GM12874 (cell line): ENCODE data around the gene MED22.

Experiments used
- TF ChIP-seq, protein P1 (sequence below): IDR thresholded peaks from 2 replicates; pipeline ENCODE4 v1.5.1; 2011; ENCODE audit warnings: low read depth, mild to moderate bottlenecking, control low read depth, low read length, moderate library complexity; ENCODE audit not compliant: insufficient read depth

MED22 gene

DNA sequence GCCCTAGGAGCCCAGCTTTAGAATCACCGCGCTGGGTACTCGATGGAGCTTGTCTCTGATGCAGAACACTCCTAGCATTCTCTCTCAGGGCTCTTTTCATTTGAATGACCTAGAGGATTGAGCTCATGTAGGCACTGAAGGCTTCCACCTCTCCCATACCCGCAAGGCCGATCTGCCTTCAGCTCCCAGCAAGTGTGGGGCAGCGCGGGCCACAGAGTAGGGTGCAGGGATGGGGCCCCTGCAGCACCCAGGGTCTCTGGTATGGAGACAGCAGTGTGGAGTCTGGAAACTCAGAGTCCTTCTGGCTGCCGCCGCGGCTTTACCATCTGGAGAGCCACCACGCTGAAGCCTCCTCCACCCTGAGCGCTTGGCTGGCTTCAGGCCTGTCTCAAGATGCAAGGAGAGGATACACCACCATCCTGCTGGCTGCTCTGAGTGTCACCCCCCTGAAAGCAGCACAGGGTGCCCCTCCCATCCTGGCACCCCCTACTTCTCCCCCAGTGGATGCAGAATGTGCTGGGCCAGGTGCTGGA lies 41.2 kb upstream of the MED22 start:
- TF ChIP-seq, protein P1, sequence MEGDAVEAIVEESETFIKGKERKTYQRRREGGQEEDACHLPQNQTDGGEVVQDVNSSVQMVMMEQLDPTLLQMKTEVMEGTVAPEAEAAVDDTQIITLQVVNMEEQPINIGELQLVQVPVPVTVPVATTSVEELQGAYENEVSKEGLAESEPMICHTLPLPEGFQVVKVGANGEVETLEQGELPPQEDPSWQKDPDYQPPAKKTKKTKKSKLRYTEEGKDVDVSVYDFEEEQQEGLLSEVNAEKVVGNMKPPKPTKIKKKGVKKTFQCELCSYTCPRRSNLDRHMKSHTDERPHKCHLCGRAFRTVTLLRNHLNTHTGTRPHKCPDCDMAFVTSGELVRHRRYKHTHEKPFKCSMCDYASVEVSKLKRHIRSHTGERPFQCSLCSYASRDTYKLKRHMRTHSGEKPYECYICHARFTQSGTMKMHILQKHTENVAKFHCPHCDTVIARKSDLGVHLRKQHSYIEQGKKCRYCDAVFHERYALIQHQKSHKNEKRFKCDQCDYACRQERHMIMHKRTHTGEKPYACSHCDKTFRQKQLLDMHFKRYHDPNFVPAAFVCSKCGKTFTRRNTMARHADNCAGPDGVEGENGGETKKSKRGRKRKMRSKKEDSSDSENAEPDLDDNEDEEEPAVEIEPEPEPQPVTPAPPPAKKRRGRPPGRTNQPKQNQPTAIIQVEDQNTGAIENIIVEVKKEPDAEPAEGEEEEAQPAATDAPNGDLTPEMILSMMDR, result no peak

DNA sequence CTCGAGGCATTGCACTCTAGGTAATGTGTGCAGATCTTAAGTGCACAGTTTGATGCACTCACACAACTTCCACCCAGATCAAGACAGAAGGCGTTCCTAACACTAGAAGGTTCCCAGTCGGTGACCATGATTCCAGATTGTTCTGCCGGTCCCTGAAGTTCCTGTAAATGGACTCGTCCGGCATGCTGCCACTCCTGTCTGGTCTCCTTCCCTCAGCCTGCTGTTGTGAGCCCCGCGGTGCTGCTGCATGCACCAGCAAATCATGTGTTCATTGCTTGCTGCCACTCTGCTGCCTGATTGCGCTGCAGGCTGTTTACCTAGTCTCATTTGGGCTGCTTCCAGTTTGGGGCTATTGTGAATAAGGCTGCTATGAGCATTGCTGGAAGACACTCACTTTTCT lies 39.7 kb upstream of the MED22 start:
- TF ChIP-seq, protein P1, result no peak

DNA sequence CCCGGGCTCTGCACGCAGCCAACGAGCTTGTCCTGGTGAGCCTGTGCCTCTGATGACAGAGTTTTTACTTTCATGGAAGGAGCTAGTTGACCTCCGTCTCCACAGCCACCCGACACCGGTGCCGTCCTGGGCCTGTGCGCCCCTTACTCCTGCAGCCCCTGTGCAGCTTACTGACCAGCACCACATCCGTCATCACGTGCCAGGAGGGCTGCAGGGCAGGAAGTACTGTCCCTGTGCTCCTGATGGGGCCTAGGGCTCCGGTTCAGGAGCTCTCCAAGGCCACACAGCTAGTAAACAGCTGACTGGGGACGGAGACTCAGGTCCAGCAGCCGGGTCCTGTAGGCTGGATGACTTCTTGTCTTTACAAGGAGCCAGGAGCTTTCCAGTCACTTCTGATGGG lies 38.4 kb upstream of the MED22 start:
- TF ChIP-seq, protein P1, result no peak

DNA sequence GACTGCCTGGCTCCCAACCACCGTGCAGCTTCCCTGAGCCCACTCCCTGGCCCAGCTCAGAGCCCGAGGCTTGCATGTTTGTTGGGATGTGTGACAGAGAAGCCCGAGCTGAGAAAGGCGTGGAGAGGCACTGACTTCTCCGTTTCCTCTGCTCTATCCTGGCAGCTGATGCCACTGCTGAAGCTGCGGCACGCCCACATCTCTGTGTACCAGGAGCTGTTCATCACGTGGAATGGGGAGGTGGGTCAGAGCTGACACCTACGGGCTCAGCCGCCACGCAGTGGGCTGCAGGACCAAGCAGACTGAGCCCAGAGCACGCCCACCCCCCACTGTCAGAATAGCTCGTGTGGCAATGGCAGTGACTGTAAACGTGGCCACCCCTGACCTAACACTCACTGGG lies 37.5 kb upstream of the MED22 start:
- TF ChIP-seq, protein P1, result no peak

DNA sequence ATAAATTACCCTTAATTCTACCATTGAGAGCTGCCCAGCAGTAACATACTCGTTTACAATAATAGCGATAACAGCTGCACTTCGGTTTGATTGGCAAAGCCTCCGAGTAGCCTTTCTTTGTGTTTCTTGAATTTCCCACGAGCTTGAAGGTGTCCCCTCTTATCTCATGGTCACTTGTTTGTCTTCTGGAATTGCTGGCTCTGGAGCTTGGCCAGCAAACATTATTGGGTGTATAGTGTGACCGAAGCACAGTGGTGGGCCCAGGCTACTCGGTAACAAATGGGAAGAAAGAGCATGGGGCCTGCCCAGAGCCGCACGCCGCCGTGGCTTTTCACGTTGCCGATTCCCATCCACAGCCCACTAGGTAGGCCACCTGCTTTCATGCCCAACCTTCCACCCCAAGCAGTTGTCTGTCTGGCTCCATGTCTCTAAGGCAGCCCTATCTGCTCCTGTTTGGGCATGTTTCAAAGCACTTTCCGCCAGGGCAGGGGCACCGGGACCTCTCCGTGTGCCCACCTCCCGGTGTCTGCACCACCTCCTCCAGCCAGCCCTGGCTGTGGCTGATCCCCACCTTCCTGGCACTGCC lies 36.9 kb upstream of the MED22 start:
- TF ChIP-seq, protein P1, result no peak

DNA sequence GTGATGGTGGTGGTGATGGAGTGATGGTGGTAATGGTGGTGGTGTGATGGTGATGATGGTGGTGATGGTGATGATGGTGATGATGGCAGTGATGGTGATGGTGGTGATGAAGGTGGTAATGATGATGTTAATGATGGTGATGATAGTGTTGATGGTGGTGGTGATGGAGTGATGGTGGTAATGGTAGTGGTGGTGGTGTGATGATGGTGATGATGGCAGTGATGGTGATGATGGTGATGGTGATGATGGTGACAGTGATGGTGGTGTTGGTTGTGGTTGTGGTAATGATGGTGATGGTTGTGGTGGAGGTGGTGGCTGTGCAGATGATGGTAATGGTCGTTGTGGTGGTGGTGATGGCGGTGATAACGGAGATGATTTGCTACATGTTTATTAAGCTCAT lies 35.5 kb upstream of the MED22 start:
- TF ChIP-seq, protein P1, result no peak

DNA sequence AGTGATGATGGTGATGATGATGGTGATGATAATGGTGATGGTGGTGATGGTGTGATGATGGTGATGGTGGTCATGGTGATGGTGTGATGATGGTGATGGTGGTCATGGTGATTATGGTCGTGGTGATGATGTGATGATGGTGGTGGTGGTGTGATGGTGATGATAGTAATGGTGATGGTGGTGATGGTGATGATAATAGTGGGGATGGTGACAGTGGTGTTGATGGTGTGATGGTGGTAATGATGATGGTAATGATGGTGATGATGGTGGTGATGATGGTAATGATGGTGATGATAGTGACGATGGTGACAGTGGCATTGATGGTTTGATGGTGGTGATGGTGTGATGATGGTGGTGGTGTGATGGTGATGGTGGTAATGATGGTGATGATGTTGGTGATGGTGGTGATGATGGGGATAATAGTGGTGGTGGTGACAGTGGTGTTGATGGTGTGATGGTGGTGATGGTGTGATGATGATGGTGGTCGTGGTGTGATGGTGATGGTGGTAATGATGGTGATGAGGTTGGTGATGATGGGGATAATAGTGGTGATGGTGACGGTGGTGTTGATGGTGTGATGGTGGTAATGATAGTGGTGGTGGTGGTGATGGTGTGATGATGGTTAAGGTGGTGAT lies 34.7 kb upstream of the MED22 start:
- TF ChIP-seq, protein P1, result no peak
